Prostate gland (tissue), 2 donors: Measurements from ENCODE around the gene LRRC18. TPM values are rescaled to one million over a fixed set of nuclear protein-coding genes. Genes with fewer than 3 reads are reported as not detected.

ENCODE experiments used
- DNase-seq: peaks from one replicate; pipeline ENCODE4 v3.0.0-alpha.2; 2019; ENCODE audit warnings: low spot score
- H3K27ac ChIP-seq, 2 donors: fragments of 200-600 bp; sonication (generic); 2 replicates each; pipeline ENCODE4 v1.5.1; 2017 to 2019
- H3K27me3 ChIP-seq: fragments of 200-600 bp; sonication (generic); replicated peaks from 2 replicates; pipeline ENCODE4 v1.5.1; 2019; ENCODE audit not compliant: insufficient read depth
- H3K36me3 ChIP-seq, 2 donors: fragments of 200-600 bp; sonication (generic); 1 replicate in 1 of 2; 2 replicates in 1 of 2; pipeline versions ENCODE4 v1.5.1 to v1.8.1; 2017 to 2019
- H3K4me1 ChIP-seq: fragments of 200-600 bp; sonication (generic); replicated peaks from 2 replicates; pipeline ENCODE4 v1.5.1; 2019
- H3K4me3 ChIP-seq, 2 donors: fragments of 200-600 bp; sonication (generic); 2 replicates each; pipeline ENCODE4 v1.5.1; 2017 to 2019
- H3K9me3 ChIP-seq: fragments of 200-600 bp; sonication (generic); 2 replicates; pipeline ENCODE4 v1.5.1; 2017
- POLR2A ChIP-seq: fragments of 450-650 bp; IDR thresholded peaks from one replicate; pipeline ENCODE4 v1.6.1; 2016; ENCODE audit warnings: antibody characterized with exemption, mild to moderate bottlenecking
- POLR2AphosphoS5 ChIP-seq: sonication (generic); formaldehyde crosslinking; IDR thresholded peaks from one replicate; pipeline ENCODE4 v1.6.1; 2017; ENCODE audit warnings: antibody characterized with exemption
- WGBS: methylation state at CpG from one replicate; pipeline ENCODE4 v1.1.5; 2018; 5-methylcytosine and 5-hydroxymethylcytosine counted together
- intact Hi-C: fragments of 100-400 bp; cut with DNase I; formaldehyde crosslinking; loops from one replicate; pipeline ENCODE4 v1.14.2; 2022
- total RNA-seq, 2 donors: library from RNA; depleted of rRNA; stranded (reverse); fragments of >200 nt; gene quantifications; one replicate each; pipeline ENCODE4 v1.1.0, GENCODE V29; 2016
- TF ChIP-seq, protein P1 (sequence below), 4 experiments: fragments of 200-600 bp in 2 of 4; fragments of 450-650 bp in 2 of 4; sonication (generic) in 2 of 4; IDR thresholded peaks; 1 replicate in 3 of 4; 2 replicates in 1 of 4; pipeline ENCODE4 v1.5.1; 2016 to 2019; ENCODE audit warnings: antibody characterized with exemption in 4 of 4, mild to moderate bottlenecking in 2 of 4, moderate library complexity in 2 of 4

LRRC18 gene
- 1 to 10 TPM in 1 of 2 donors, not detected in 1; 2.6 TPM for total RNA-seq

DNA sequence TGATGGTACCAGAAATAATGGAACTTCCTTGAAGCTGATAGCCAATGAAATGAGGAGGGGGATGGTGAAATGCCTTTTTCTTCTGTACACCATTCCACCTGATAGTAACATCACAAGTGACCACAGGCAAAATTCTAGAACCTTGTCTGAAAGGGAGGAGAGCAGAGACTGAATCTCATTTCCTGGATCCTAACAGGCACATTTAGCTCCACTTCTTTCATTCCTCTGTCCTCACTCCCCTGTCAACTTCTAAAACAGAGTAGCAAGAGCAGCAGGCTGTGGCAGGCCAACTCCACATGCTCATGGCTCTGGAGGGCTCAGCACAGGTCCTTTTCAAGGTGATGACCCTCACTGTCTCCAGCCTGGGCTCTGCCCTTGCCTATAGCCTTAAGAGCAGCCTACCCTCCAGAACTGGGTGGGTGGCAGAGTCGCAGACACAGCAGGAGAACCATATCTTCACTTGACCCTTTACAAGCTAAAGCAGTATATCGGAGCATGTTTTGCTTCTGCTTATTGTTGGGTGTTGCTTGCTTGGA, at the start of gene LRRC18:
Gene LRRC18, minus strand, starts transcription at position 51 of the 536 bp plus-strand sequence. CDS start 25,685 bp downstream, outside the sequence.
- Histone ChIP-seq H3K9me3 (no peaks in the 10 kb centered on the region), H3K4me3 (no peak within 1 kb of the TSS), H3K36me3 (no peaks in the 10 kb centered on the region), H3K27ac (no peak within 1 kb of the TSS), H3K4me1 (no peaks in the 10 kb centered on the region), H3K27me3 (no peaks in the 10 kb centered on the region)
- TF ChIP-seq POLR2A = no peak
- TF ChIP-seq, protein P1, sequence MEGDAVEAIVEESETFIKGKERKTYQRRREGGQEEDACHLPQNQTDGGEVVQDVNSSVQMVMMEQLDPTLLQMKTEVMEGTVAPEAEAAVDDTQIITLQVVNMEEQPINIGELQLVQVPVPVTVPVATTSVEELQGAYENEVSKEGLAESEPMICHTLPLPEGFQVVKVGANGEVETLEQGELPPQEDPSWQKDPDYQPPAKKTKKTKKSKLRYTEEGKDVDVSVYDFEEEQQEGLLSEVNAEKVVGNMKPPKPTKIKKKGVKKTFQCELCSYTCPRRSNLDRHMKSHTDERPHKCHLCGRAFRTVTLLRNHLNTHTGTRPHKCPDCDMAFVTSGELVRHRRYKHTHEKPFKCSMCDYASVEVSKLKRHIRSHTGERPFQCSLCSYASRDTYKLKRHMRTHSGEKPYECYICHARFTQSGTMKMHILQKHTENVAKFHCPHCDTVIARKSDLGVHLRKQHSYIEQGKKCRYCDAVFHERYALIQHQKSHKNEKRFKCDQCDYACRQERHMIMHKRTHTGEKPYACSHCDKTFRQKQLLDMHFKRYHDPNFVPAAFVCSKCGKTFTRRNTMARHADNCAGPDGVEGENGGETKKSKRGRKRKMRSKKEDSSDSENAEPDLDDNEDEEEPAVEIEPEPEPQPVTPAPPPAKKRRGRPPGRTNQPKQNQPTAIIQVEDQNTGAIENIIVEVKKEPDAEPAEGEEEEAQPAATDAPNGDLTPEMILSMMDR (IDR thresholded peaks at IDR 0.05) = no peak
- no peak for TF ChIP-seq POLR2AphosphoS5
- intact Hi-C loops = no loop called here
- DNase-seq = no peak
- WGBS = 93% methylated on average over 2 of the region's 2 CpGs

DNA sequence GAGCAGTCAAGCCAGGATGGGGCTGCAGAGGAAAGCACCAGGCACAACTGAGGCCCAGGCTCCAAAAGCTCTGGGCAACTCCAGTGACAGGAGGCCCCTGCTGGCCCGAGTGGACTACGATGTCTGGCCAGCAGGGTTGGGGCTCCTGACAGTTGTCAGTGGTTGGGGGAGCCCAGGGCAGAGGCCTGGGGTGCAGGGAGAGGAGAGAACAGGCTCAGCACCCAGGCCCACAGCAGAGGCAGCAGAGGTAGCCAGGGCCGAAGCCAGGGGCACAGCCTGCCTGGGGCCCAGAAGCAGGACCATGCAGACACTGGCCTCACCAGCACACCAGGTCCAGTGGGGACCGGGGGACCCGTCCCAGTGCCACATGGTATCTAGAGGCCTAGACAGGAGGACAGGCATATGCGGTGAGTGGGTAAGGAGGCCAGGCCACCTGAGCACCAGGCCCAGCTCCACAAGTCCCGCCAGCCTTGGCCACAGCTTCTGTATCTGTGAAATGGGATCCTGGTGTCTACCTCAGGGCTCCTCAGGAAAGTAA, 46.0 kb upstream of the LRRC18 start:
- Histone ChIP-seq H3K27ac (no peak overlapping the region), H3K27me3 (no peaks in the 10 kb centered on the region), H3K9me3 (no peaks in the 10 kb centered on the region), H3K36me3 (no peaks in the 10 kb centered on the region), H3K4me1 (no peaks in the 10 kb centered on the region), H3K4me3 (no peak overlapping the region)
- TF ChIP-seq POLR2A (no peak), POLR2AphosphoS5 (no peak)
- TF ChIP-seq, protein P1 (IDR thresholded peaks at IDR 0.05) = no peak
- no peak for DNase-seq
- WGBS = 94% methylated on average over 7 of the region's 7 CpGs
- intact Hi-C loops = no loop called here

DNA sequence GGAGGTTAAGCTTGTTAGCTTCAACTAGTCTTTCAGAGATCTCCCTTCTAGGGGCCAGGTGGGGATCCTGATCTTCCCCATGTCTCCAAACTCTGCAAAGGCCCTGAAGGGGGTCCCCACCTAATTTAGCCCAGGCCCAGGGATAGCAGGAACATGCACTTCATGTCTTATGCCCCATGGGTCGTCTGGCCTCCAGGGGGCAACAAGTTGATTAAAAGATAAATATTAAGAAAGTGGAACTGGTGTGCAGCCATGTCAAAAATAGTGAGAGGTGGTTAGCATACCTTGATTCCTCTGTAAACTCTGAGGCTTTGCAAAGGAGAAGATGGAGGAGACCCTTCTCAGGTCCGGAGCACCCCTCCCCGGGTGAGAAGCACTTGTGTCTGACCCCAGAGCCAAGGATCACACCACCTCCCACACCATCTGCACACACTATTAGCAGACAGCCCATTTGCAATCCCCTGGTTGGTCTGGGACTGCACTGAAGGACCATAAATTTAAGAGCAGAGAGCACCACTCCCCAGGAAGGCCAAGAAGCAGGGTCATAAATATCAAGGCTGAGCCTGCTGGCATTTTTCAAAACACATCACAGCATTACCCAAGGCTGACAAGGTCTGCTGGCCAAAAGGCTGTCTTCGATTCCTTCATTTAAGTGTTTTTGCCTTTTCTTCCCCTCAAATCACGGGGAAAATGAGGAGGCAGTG, 44.2 kb upstream of the LRRC18 start:
- intact Hi-C loops = loop anchor here (2.0 to 5.0 kb wide), 2 partner anchors 129 to 177 kb away; no protein-coding TSS in a partner anchor

DNA sequence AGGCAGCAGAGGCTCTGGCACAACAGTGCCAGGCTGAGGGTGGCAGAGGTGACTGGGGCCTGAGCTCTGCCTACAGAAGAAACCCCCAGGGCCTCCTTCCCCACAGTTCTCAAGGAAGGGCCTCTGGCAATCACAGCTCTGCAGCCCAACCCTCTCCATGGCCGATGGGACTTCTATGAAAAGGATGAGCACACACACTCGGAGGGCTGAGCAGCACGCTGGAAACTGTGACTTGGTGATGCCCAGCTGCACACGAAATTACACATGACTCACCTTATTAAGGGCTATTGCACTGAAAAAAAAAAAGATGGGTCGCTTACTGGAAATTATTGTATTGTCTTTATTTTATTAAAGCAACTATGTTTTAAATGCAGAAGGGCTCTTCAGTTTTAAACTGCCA, 42.9 kb upstream of the LRRC18 start:
- 85% methylated on average over 5 of the region's 5 CpGs for WGBS
- DNase-seq = no peak

More for the DNA sequence above, 44.2 kb upstream of the LRRC18 start:
- TF ChIP-seq, protein P1 (IDR thresholded peaks at IDR 0.05) = no peak
- TF ChIP-seq POLR2AphosphoS5 = no peak
- TF ChIP-seq POLR2A = no peak
- WGBS = 82% methylated on average over 5 of the region's 5 CpGs
- no peak for DNase-seq
- Histone ChIP-seq H3K27ac (no peak overlapping the region), H3K36me3 (no peaks in the 10 kb centered on the region), H3K4me1 (no peaks in the 10 kb centered on the region), H3K27me3 (no peaks in the 10 kb centered on the region), H3K4me3 (no peak overlapping the region), H3K9me3 (no peaks in the 10 kb centered on the region)

More for the DNA sequence above, 42.9 kb upstream of the LRRC18 start:
- no peaks in the 10 kb centered on the region for H3K36me3 ChIP-seq
- H3K9me3 ChIP-seq = no peaks in the 10 kb centered on the region
- H3K4me3 ChIP-seq = no peak overlapping the region
- TF ChIP-seq POLR2AphosphoS5 = no peak
- TF ChIP-seq, protein P1 (IDR thresholded peaks at IDR 0.05) = no peak
- TF ChIP-seq POLR2A = no peak
- no peaks in the 10 kb centered on the region for H3K27me3 ChIP-seq
- H3K4me1 ChIP-seq = no peaks in the 10 kb centered on the region
- intact Hi-C loops = loop anchor here (2.0 to 5.0 kb wide), 2 partner anchors 130 to 178 kb away; no protein-coding TSS in a partner anchor
- H3K27ac ChIP-seq = no peak overlapping the region
